HL-60 (cell line): ENCODE results near the gene PNCK.
"Not testable (repeated sequence)": the region's sequence is repeated elsewhere in the genome, so short reads cannot be mapped to it uniquely, and the experiment has no call there.

Experiments
- DNase-seq, 2 experiments: peaks; one replicate each; pipeline ENCODE4 v3.0.0-alpha.2; 2010 to 2020; ENCODE audit warnings: low read depth in 1 of 2, low spot score in 1 of 2
- H3K27ac ChIP-seq: fragments of 250-450 bp; sonication (Bioruptor Pico); replicated peaks from 2 replicates; pipeline ENCODE4 v1.5.1; 2020; ENCODE audit warnings: mild to moderate bottlenecking, moderate library complexity
- H3K27me3 ChIP-seq: fragments of 250-450 bp; sonication (Bioruptor Pico); 2 replicates; pipeline ENCODE4 v1.5.1; 2021; ENCODE audit warnings: mild to moderate bottlenecking, moderate library complexity; ENCODE audit not compliant: insufficient read depth, poor library complexity, severe bottlenecking
- H3K4me3 ChIP-seq: replicated peaks from 2 replicates; pipeline ENCODE4 v1.5.1; 2011; ENCODE audit warnings: mild to moderate bottlenecking, control low read depth, low read length; ENCODE audit not compliant: insufficient read depth
- CTCF ChIP-seq: IDR thresholded peaks from one replicate; pipeline ENCODE4 v1.5.1; 2011; ENCODE audit warnings: low read length, control low read depth, inconsistent platforms; ENCODE audit not compliant: insufficient read depth
- GABPA ChIP-seq: IDR thresholded peaks from 2 replicates; pipeline ENCODE4 v1.6.1; 2012; ENCODE audit warnings: low read depth
- POLR2AphosphoS5 ChIP-seq: IDR thresholded peaks from 2 replicates; pipeline ENCODE4 v1.6.1; 2012; ENCODE audit warnings: low read depth
- REST ChIP-seq: IDR thresholded peaks from 2 replicates; pipeline ENCODE4 v1.6.1; 2012; ENCODE audit warnings: low read depth; ENCODE audit not compliant: insufficient replicate concordance
- SPI1 ChIP-seq: IDR thresholded peaks from 2 replicates; pipeline ENCODE4 v1.6.1; 2012; ENCODE audit warnings: low read depth, mild to moderate bottlenecking, borderline replicate concordance

Gene PNCK

GRCh38 chrX:153700376-153700945 lies 26.8 kb upstream of the PNCK start:
- no peaks in the 10 kb centered on the region for H3K27me3 ChIP-seq
- H3K27ac ChIP-seq = no peak overlapping the region
- no peak for TF ChIP-seq REST
- no peak for TF ChIP-seq POLR2AphosphoS5
- TF ChIP-seq SPI1 = no peak
- no peak for TF ChIP-seq GABPA
- TF ChIP-seq CTCF = no peak

GRCh38 chrX:153699784-153700371 lies 26.3 kb upstream of the PNCK start:
- H3K27ac ChIP-seq = not testable (repeated sequence)

More at GRCh38 chrX:153700376-153700945, 26.8 kb upstream of the PNCK start:
- no peak overlapping the region for H3K4me3 ChIP-seq
- DNase-seq = no peak

GRCh38 chrX:153699210-153699783 lies 25.7 kb upstream of the PNCK start:
- H3K27ac ChIP-seq, DNase-seq, H3K4me3 ChIP-seq, H3K27me3 ChIP-seq: not testable (repeated sequence)

More at GRCh38 chrX:153699784-153700371, 26.3 kb upstream of the PNCK start:
- not testable (repeated sequence) for DNase-seq, H3K4me3 ChIP-seq, H3K27me3 ChIP-seq

- TF ChIP-seq GABPA (no peak), SPI1 (no peak), POLR2AphosphoS5 (no peak), CTCF (no peak), REST (no peak)
- no peaks in the 10 kb centered on the region for H3K27me3 ChIP-seq
- DNase-seq = no peak
- no peak overlapping the region for H3K4me3 ChIP-seq
- H3K27ac ChIP-seq = no peak overlapping the region
Observed at GRCh38 chrX:153697924-153698865, 24.6 kb upstream of the PNCK start.

- not testable (repeated sequence) for DNase-seq, H3K27ac ChIP-seq, H3K4me3 ChIP-seq, H3K27me3 ChIP-seq
Observed at GRCh38 chrX:153696986-153697722, 23.5 kb upstream of the PNCK start.

GRCh38 chrX:153696538-153696937 lies 22.9 kb upstream of the PNCK start:
- H3K27me3 ChIP-seq, H3K4me3 ChIP-seq, H3K27ac ChIP-seq, DNase-seq: not testable (repeated sequence)
